HepG2 (cell line): ENCODE data around the gene AARS2. TPM values are rescaled to one million over a fixed set of nuclear protein-coding genes. Genes with fewer than 3 reads are reported as not detected.

ENCODE experiments used
- BCL6 ChIP-seq: IDR thresholded peaks from 2 replicates; pipeline ENCODE4 v1.6.1; 2016; ENCODE audit warnings: missing genetic modification reagents, missing compliant biosample characterization
- CEBPB ChIP-seq: IDR thresholded peaks from 2 replicates; pipeline ENCODE4 v1.6.1; 2011; ENCODE audit warnings: low read depth, low read length, improper control_type of control experiment, borderline replicate concordance
- ERF ChIP-seq: IDR thresholded peaks from 2 replicates; pipeline ENCODE4 v1.6.1; 2018; ENCODE audit warnings: missing biosample characterization, missing genetic modification reagents
- KLF15 ChIP-seq: sonication (generic); formaldehyde crosslinking; IDR thresholded peaks from 2 replicates; pipeline ENCODE4 v1.8.1; 2023; ENCODE audit warnings: borderline replicate concordance, mild to moderate bottlenecking, inconsistent platforms, missing genetic modification reagents, mixed read lengths
- NR2F6 ChIP-seq, 2 experiments: IDR thresholded peaks; 2 replicates each; pipeline ENCODE4 v1.6.1; 2016; ENCODE audit warnings: antibody characterized with exemption in 1 of 2, mild to moderate bottlenecking in 1 of 2
- POLR2G ChIP-seq: fragments of 200-400 bp; formaldehyde crosslinking; IDR thresholded peaks from 2 replicates; pipeline ENCODE4 v1.6.1; 2018; ENCODE audit warnings: mild to moderate bottlenecking, low read depth, low read length, moderate library complexity
- REL ChIP-seq: sonication (generic); formaldehyde crosslinking; conservative IDR thresholded peaks from 2 replicates; pipeline ENCODE4 v1.8.0; 2022; ENCODE audit warnings: mild to moderate bottlenecking, missing genetic modification reagents, moderate library complexity
- RFX5 ChIP-seq: IDR thresholded peaks from 2 replicates; pipeline ENCODE4 v1.6.1; 2011; ENCODE audit warnings: low read depth, low read length, improper control_type of control experiment
- SAP130 ChIP-seq: IDR thresholded peaks from 2 replicates; pipeline ENCODE4 v1.6.1; 2016; ENCODE audit warnings: low read depth
- SIX1 ChIP-seq: sonication (generic); formaldehyde crosslinking; IDR thresholded peaks from 2 replicates; pipeline ENCODE4 v1.4.0; 2020; ENCODE audit warnings: missing genetic modification reagents, borderline replicate concordance
- ZFY ChIP-seq: sonication (generic); formaldehyde crosslinking; IDR thresholded peaks from 2 replicates; pipeline ENCODE4 v1.4.0; 2020; ENCODE audit warnings: missing genetic modification reagents
- ZNF564 ChIP-seq: sonication (generic); formaldehyde crosslinking; IDR thresholded peaks from 2 replicates; pipeline ENCODE4 v1.8.1; 2023; ENCODE audit warnings: mild to moderate bottlenecking, missing genetic modification reagents
- ZNF672 ChIP-seq: sonication (generic); formaldehyde crosslinking; IDR thresholded peaks from 2 replicates; pipeline ENCODE4 v1.8.1; 2022; ENCODE audit warnings: missing genetic modification reagents
- ZNF761 ChIP-seq: sonication (generic); formaldehyde crosslinking; conservative IDR thresholded peaks from 2 replicates; pipeline ENCODE4 v1.4.0; 2020; ENCODE audit warnings: mild to moderate bottlenecking, missing genetic modification reagents
- ZNF781 ChIP-seq: sonication (generic); formaldehyde crosslinking; IDR thresholded peaks from 2 replicates; pipeline ENCODE4 v1.5.1; 2020; ENCODE audit warnings: borderline replicate concordance, mild to moderate bottlenecking, missing genetic modification reagents; ENCODE audit errors: not compliant biosample characterization
- ZSCAN20 ChIP-seq: sonication (generic); formaldehyde crosslinking; IDR thresholded peaks from 2 replicates; pipeline ENCODE4 v1.4.0; 2020; ENCODE audit warnings: missing genetic modification reagents, mild to moderate bottlenecking, borderline replicate concordance
- polyA plus RNA-seq, 8 experiments: library from polyadenylated mRNA; depleted of rRNA in 3 of 8; stranded (reverse) in 7 of 8; unstranded in 1 of 8; fragments of >200 nt; fragmentation: Illumina TruSeq in 4 of 8; extraction: Trizol in 4 of 8; gene quantifications; 2 replicates each; pipeline versions ENCODE4 v1.2.1 to v1.2.3, GENCODE V29; 2011 to 2016; ENCODE audit warnings: low read depth in 4 of 8, missing spikeins in 1 of 8, mixed read lengths in 1 of 8; ENCODE audit not compliant: insufficient read depth in 1 of 8
- total RNA-seq, 5 experiments: library from RNA; depleted of rRNA; stranded (reverse); fragments of >200 nt; fragmentation: Illumina TruSeq; extraction: Trizol; gene quantifications; 2 replicates each; pipeline ENCODE4 v1.2.3, GENCODE V29; 2016; ENCODE audit warnings: low read depth in 1 of 5
- TF ChIP-seq, protein P1 (sequence below): IDR thresholded peaks from 2 replicates; pipeline ENCODE4 v1.6.1; 2016; ENCODE audit warnings: low read depth, control low read depth
- TF ChIP-seq, protein P2 (sequence below): sonication (generic); formaldehyde crosslinking; IDR thresholded peaks from 2 replicates; pipeline ENCODE4 v1.5.1; 2020; ENCODE audit warnings: mild to moderate bottlenecking, missing genetic modification reagents, borderline replicate concordance
- TF ChIP-seq, protein P3 (sequence below): sonication (generic); formaldehyde crosslinking; IDR thresholded peaks from 2 replicates; pipeline ENCODE4 v1.4.0; 2020; ENCODE audit warnings: mild to moderate bottlenecking, missing genetic modification reagents

AARS2 gene
- total and polyA plus RNA-seq, 2 of the 13 experiments (the other 11 are each of a cell fraction or from before 2014, with no cell fraction given), result 7.5 to 24.1 TPM

DNA sequence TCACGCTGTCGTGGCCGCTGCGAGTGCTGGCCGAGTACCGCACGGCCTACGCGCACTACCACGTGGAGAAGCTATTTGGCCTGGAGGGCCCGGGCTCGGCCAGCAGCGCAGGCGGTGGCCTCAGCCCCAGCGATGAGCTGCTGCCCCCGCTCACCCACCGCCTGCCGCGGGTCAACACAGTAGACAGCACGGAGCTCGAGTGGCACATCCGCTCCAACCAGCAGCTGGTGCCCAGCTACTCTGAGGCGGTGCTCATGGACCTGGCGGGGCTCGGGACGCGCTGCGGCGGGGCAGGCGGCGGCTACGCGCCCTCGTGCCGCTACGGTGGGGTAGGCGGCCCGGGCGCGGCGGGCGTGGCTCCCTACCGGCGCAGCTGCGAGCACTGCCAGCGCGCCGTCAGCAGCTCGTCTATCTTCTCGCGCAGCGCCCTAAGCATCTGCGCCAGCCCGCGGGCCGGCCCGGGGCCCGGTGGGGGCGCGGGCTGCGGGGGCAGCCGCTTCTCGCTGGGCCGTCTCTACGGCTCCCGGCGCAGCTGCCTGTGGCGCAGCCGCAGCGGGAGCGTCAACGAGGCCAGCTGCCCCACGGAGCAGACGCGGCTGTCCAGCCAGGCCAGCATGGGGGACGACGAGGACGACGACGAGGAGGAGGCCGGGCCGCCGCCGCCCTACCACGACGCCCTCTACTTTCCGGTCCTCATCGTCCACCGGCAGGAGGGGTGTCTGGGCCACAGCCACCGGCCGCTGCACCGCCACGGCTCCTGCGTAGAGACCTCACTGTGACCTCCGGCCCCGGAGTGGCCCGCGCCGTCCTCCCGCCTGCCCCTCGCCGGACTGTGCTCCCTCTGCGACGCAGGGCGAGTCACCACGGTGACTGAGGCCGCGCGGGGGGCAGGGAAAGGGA lies 37.1 kb downstream of the AARS2 start (continued):
- TF ChIP-seq, protein P1, sequence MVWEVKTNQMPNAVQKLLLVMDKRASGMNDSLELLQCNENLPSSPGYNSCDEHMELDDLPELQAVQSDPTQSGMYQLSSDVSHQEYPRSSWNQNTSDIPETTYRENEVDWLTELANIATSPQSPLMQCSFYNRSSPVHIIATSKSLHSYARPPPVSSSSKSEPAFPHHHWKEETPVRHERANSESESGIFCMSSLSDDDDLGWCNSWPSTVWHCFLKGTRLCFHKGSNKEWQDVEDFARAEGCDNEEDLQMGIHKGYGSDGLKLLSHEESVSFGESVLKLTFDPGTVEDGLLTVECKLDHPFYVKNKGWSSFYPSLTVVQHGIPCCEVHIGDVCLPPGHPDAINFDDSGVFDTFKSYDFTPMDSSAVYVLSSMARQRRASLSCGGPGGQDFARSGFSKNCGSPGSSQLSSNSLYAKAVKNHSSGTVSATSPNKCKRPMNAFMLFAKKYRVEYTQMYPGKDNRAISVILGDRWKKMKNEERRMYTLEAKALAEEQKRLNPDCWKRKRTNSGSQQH, result no peak
- TF ChIP-seq CEBPB (no peak), ERF (CRISPR knock-in tag) (peak; percentile 35; the same call in 1 of the 2 replicates), ZSCAN20 (CRISPR knock-in tag) (peak; percentile 43; the same call in 1 of the 2 replicates), ZNF564 (CRISPR knock-in tag) (no peak; the same call in 1 of the 2 replicates), NR2F6 (IDR thresholded peaks at IDR 0.05) (no peak), NR2F6 (CRISPR knock-in tag; IDR thresholded peaks at IDR 0.05) (0 out of 2 replicates have a peak, but pooled peaks have one; percentile 12), ZNF761 (CRISPR knock-in tag) (0 out of 2 replicates have a peak, but pooled peaks have one; percentile 26), BCL6 (CRISPR knock-in tag) (peak; percentile 19; the same call in 1 of the 2 replicates), POLR2G (no peak), ZFY (CRISPR knock-in tag) (peak; percentile 57), KLF15 (CRISPR knock-in tag) (peak; percentile 18; the same call in 1 of the 2 replicates), SAP130 (CRISPR knock-in tag) (0 out of 2 replicates have a peak, but pooled peaks have one; percentile 18), ZNF781 (peak; percentile 29), RFX5 (no peak), ZNF672 (CRISPR knock-in tag) (peak; percentile 51; the same call in 1 of the 2 replicates), REL (CRISPR knock-in tag) (peak; percentile 64; the same call in 1 of the 2 replicates), SIX1 (CRISPR knock-in tag) (no peak)
- TF ChIP-seq, protein P2, sequence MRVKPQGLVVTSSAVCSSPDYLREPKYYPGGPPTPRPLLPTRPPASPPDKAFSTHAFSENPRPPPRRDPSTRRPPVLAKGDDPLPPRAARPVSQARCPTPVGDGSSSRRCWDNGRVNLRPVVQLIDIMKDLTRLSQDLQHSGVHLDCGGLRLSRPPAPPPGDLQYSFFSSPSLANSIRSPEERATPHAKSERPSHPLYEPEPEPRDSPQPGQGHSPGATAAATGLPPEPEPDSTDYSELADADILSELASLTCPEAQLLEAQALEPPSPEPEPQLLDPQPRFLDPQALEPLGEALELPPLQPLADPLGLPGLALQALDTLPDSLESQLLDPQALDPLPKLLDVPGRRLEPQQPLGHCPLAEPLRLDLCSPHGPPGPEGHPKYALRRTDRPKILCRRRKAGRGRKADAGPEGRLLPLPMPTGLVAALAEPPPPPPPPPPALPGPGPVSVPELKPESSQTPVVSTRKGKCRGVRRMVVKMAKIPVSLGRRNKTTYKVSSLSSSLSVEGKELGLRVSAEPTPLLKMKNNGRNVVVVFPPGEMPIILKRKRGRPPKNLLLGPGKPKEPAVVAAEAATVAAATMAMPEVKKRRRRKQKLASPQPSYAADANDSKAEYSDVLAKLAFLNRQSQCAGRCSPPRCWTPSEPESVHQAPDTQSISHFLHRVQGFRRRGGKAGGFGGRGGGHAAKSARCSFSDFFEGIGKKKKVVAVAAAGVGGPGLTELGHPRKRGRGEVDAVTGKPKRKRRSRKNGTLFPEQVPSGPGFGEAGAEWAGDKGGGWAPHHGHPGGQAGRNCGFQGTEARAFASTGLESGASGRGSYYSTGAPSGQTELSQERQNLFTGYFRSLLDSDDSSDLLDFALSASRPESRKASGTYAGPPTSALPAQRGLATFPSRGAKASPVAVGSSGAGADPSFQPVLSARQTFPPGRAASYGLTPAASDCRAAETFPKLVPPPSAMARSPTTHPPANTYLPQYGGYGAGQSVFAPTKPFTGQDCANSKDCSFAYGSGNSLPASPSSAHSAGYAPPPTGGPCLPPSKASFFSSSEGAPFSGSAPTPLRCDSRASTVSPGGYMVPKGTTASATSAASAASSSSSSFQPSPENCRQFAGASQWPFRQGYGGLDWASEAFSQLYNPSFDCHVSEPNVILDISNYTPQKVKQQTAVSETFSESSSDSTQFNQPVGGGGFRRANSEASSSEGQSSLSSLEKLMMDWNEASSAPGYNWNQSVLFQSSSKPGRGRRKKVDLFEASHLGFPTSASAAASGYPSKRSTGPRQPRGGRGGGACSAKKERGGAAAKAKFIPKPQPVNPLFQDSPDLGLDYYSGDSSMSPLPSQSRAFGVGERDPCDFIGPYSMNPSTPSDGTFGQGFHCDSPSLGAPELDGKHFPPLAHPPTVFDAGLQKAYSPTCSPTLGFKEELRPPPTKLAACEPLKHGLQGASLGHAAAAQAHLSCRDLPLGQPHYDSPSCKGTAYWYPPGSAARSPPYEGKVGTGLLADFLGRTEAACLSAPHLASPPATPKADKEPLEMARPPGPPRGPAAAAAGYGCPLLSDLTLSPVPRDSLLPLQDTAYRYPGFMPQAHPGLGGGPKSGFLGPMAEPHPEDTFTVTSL (CRISPR knock-in tag), result no peak
- TF ChIP-seq, protein P3, sequence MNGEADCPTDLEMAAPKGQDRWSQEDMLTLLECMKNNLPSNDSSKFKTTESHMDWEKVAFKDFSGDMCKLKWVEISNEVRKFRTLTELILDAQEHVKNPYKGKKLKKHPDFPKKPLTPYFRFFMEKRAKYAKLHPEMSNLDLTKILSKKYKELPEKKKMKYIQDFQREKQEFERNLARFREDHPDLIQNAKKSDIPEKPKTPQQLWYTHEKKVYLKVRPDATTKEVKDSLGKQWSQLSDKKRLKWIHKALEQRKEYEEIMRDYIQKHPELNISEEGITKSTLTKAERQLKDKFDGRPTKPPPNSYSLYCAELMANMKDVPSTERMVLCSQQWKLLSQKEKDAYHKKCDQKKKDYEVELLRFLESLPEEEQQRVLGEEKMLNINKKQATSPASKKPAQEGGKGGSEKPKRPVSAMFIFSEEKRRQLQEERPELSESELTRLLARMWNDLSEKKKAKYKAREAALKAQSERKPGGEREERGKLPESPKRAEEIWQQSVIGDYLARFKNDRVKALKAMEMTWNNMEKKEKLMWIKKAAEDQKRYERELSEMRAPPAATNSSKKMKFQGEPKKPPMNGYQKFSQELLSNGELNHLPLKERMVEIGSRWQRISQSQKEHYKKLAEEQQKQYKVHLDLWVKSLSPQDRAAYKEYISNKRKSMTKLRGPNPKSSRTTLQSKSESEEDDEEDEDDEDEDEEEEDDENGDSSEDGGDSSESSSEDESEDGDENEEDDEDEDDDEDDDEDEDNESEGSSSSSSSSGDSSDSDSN (CRISPR knock-in tag), result peak; percentile 62
